Psoas muscle (tissue), 8 donors: Measurements from ENCODE around the gene FAM107B. TPM values are rescaled to one million over a fixed set of nuclear protein-coding genes. Genes with fewer than 3 reads are reported as not detected.

Source experiments
- ATAC-seq, 4 donors: fragments of 200-7000 bp; cut with Tn5 transposase; one replicate each; pipeline ENCODE4 v1.9.1; 2020; ENCODE audit warnings: moderate library complexity in 3 of 4, mild to moderate bottlenecking in 2 of 4
- DNase-seq, 2 donors: peaks; one replicate each; pipeline ENCODE4 v3.0.0-alpha.2; 2020
- H3K27ac ChIP-seq: fragments of 200-600 bp; one replicate; pipeline ENCODE4 v1.8.0; 2022
- H3K27me3 ChIP-seq, 3 donors: fragments of 200-600 bp in 1 of 3; one replicate each; pipeline versions ENCODE4 v1.6.1 to v1.8.0; 2013 to 2022; ENCODE audit warnings: low read length in 2 of 3, mild to moderate bottlenecking in 2 of 3, moderate library complexity in 1 of 3; ENCODE audit not compliant: insufficient read depth in 3 of 3
- H3K36me3 ChIP-seq, 2 donors: fragments of 200-600 bp in 1 of 2; one replicate each; pipeline versions ENCODE4 v1.6.1 to v1.8.0; 2013 to 2022; ENCODE audit warnings: low read depth in 1 of 2, mild to moderate bottlenecking in 1 of 2, moderate library complexity in 1 of 2; ENCODE audit not compliant: insufficient read depth in 1 of 2
- H3K4me1 ChIP-seq: fragments of 200-600 bp; one replicate; pipeline ENCODE4 v1.8.0; 2022
- H3K4me3 ChIP-seq: fragments of 200-600 bp; one replicate; pipeline ENCODE4 v1.8.0; 2022; ENCODE audit warnings: mild to moderate bottlenecking
- H3K9me3 ChIP-seq: fragments of 200-600 bp; one replicate; pipeline ENCODE4 v1.8.0; 2022
- CTCF ChIP-seq: fragments of 200-600 bp; IDR thresholded peaks from one replicate; pipeline ENCODE4 v1.8.0; 2022; ENCODE audit warnings: antibody characterized with exemption
- WGBS, 3 donors: extraction: QIAGEN DNeasy Blood & Tissue Kit; methylation state at CpG; one replicate each; pipeline versions ENCODE4 v1.1.6 to v1.1.7; 2013; 5-methylcytosine and 5-hydroxymethylcytosine counted together
- intact Hi-C, 2 donors: fragments of 100-400 bp; cut with DNase I; formaldehyde crosslinking; loops; one replicate each; pipeline versions ENCODE4 v1.11.0 to v1.14.2; 2022
- polyA plus RNA-seq, 3 donors: library from polyadenylated mRNA; stranded (reverse); fragments of 200-250 nt; gene quantifications; one replicate each; pipeline ENCODE4 v1.2.3, GENCODE V29; 2013
- total RNA-seq, 4 donors: library from RNA; stranded (reverse); fragmentation: NEBNext Ultra II Directional in 2 of 4; extraction: Animal tissue kit (Norgen Biotek cat#: 25700) in 2 of 4; gene quantifications; one replicate each; pipeline versions ENCODE4 v1.2.1 to v1.2.4, GENCODE V29; 2021 to 2023
- donor health status: healthy with polysubstance abuse.
- donor health status: DM: no; HTN: no; CAD: no; lungs with moderate emphysema.
- donor health status: Bipolar disorder and iron deficiency.
- donor health status: healthy.
- donor health status: DM: yes; HTN: yes; CAD: no.
- donor health status: DM: no; HTN: no; CAD: no.
- donor health status: DM: no; HTN: no; CAD: no.
- donor health status: DM: yes; HTN: yes; CAD: no.

The FAM107B gene
- total and polyA plus RNA-seq, 7 donors, result 1.0 to 3.1 (median 1.8) TPM

GRCh38 chr10:14470920-14471319 is 303.8 kb downstream of the FAM107B start:
- H3K9me3 ChIP-seq, result no peaks in the 10 kb centered on the region
- TF ChIP-seq CTCF, result no peak
- 96 to 99% (median 97%) methylated on average over 6 of the region's 6 CpGs for WGBS, 3 donors
- H3K4me1 ChIP-seq, result no peaks in the 10 kb centered on the region
- DNase-seq (no peak), ATAC-seq (no peak)
- H3K4me3 ChIP-seq, result no peak overlapping the region
- H3K36me3 ChIP-seq, result no peaks in the 10 kb centered on the region
- peaks cover 0 to 5% (median 2%) of the 10 kb centered on the region in 3 donors for H3K27me3 ChIP-seq
- H3K27ac ChIP-seq, result no peak overlapping the region
- intact Hi-C loops, result loop anchor here in 1 of 2 donors (10.0 kb wide), 1 partner anchor 676 kb away; no protein-coding TSS in a partner anchor

- TF ChIP-seq CTCF, result no peak
- Histone ChIP-seq H3K4me3 (no peak overlapping the region), H3K27ac (no peak overlapping the region), H3K9me3 (no peaks in the 10 kb centered on the region), H3K27me3 (peaks cover 0 to 5% (median 2%) of the 10 kb centered on the region in 3 donors), H3K36me3 (no peaks in the 10 kb centered on the region), H3K4me1 (no peaks in the 10 kb centered on the region)
- DNase-seq, result no peak
- no peak for ATAC-seq
- intact Hi-C loops, result no loop called here
- 55 to 74% (median 74%) methylated on average over 3 of the region's 3 CpGs for WGBS, 3 donors
These were observed 306.0 kb downstream of the FAM107B start for GRCh38 chr10:14468726-14469125.

Other genes starting within 250 kb of the FAM107B start
- 10 to 100 TPM; 15.4 to 23.5 (median 18.9) TPM for gene CDNF, start 63.1 kb upstream of the FAM107B start, total RNA-seq
- gene CDNF, start 63.1 kb upstream of the FAM107B start, polyA plus RNA-seq, result 10 to 100 TPM in 2 of 3 donors, 1 to 10 TPM in 1; 4.9 to 19.3 (median 11.7) TPM
- gene HSPA14, start 63.4 kb upstream of the FAM107B start, total RNA-seq, result 10 to 100 TPM in 3 of 4 donors, 1 to 10 TPM in 1; 5.5 to 20.8 (median 14.0) TPM
- 10 to 100 TPM; 11.9 to 29.8 (median 15.4) TPM for gene HSPA14, start 63.4 kb upstream of the FAM107B start, polyA plus RNA-seq
- 1 to 10 TPM; 4.0 to 7.0 (median 5.8) TPM for gene MSANTD7, start 63.4 kb upstream of the FAM107B start, total RNA-seq
- gene MSANTD7, start 63.4 kb upstream of the FAM107B start, polyA plus RNA-seq, result 1 to 10 TPM; 3.4 to 9.7 (median 5.8) TPM
- 1 to 10 TPM; 4.4 to 7.9 (median 6.2) TPM for gene SUV39H2, start 104.0 kb upstream of the FAM107B start, total RNA-seq
- 1 to 10 TPM; 2.3 to 6.3 (median 5.8) TPM for gene SUV39H2, start 104.0 kb upstream of the FAM107B start, polyA plus RNA-seq
- 1 to 10 TPM; 2.4 to 3.0 (median 2.6) TPM for gene DCLRE1C, start 179.2 kb upstream of the FAM107B start, total RNA-seq
- 1 to 10 TPM; 2.1 to 4.6 (median 3.7) TPM for gene DCLRE1C, start 179.2 kb upstream of the FAM107B start, polyA plus RNA-seq
- gene MEIG1, start 184.5 kb upstream of the FAM107B start, total RNA-seq, result not detected
- gene MEIG1, start 184.5 kb upstream of the FAM107B start, polyA plus RNA-seq, result under 1 TPM in 2 of 3 donors, not detected in 1; 0.25 to 0.40 TPM